GM19463 (cell line): Measurements from ENCODE around the gene ME2.
"Not testable (repeated sequence)": the region's sequence is repeated elsewhere in the genome, so short reads cannot be mapped to it uniquely, and the experiment has no call there.

ENCODE experiments used
- ATAC-seq: cut with Tn5 transposase; IDR thresholded peaks from one replicate; pipeline ENCODE4 v1.9.1; 2021; ENCODE audit warnings: mild to moderate bottlenecking, moderate library complexity; ENCODE audit not compliant: unreplicated experiment

ME2 gene

DNA sequence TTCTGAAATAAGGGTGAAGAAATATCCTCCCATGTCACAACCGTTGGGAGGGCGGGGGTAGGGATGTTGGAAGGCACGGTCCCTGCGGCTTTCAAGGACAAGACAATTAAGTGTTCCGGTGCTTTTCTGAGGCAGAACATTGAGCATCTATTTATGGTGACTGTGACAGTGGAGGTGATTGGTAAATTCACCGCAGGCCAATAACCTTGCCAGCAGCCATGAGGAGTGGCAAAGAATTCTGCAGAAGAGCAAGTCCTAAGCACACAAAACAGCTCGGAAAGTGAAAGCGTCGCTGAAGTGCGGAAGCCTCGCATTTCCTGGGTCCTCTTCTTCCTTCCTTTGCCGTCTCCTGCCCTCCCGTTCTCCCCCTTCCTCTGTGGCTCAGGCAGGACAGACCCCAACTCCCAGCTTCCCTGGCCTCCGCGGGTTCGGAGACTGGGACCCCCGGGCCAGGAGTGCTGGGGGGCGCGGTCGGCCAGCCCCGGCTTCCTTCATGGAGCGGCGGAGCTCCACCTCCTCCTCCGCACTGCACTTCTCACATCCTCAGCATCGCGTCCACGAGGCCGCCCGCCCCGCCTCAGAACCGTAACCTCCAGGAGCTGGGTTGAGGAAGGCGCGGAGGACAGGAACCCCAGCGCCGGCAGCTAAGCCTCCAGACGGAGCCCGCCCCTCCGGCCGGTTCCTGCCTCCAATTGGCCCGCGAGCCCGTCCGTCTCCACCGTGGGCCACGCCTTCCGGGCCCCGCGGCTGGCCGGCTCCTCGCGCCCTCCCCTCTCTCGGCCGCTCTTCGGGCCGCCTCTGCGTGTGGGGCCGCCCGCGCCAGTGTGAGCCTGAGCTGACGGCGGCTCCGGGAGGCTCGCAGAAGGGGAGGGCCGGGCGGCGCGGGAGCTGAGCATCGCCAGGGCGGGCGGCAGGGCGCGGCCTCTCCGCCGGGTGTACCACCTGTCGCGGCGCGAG lies at the start of gene ME2:
TSS of gene ME2 (plus strand) at position 774 of the 957 bp plus-strand sequence. CDS start 16,703 bp downstream, outside the sequence.
- peak; percentile 93 for ATAC-seq

- no peak for ATAC-seq
Observed at GRCh38 chr18:50829644-50830043, 49.3 kb upstream of the ME2 start.

DNA sequence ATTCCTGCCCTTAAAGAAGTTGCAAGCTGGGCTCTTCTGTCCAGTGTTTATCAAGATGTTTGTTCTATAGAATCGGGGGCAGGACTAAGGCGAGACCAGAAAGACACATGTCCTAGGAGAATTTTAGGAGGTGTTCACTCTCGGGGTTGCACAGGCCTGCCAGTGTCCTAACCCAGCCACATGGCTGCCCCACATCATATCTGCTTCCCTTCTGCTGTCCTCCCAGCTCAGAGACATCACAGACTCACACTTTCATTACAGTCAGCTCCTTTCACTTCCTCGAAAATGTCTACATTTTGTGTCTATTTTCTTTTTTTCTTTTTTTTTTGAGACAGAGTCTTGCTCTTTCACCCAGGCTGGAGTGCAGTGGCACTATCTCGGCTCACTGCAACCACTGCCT lies 48.4 kb upstream of the ME2 start:
- peak; percentile 56 for ATAC-seq

GRCh38 chr18:50832754-50833153 lies 46.2 kb upstream of the ME2 start:
- peak; percentile 57 for ATAC-seq

DNA sequence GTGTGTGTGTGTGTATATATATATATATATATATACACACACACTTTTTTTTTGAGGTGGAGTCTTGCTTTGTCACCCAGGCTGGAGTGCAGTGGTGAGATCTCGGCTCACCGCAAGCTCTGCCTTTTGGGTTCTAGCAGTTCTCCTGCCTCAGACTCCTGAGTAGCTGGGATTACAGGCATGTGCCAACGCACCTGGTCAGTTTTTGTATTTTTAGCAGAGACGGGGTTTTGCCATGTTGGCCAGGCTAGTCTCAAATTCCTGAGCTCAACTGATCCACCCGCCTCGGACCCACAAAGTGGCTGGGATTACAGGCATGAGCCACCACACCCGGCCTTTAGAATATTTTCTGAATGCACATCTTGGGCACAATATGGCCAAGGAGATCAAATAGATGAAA lies 45.4 kb upstream of the ME2 start:
- ATAC-seq: not testable (repeated sequence)

GRCh38 chr18:50836521-50836957 lies 42.4 kb upstream of the ME2 start:
- ATAC-seq: no peak

DNA sequence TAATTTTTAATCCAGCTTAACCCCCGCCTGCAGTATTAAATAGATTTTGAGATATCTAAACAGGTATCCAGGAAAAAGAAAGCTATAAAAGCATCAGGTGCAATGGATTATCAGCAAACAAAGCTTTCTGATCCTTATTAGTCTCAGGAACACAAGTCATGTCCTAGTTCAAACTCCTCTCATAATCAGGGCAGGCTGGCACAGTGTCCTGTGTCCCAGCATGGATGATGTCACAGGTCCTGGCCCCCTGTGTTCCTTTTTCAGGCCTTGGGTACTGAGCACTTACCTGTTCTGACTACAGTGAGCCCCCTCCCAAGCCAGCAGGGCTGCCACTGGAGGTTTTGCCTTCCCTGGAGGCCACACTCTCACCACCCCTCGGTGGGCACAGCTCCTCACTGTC lies 39.6 kb upstream of the ME2 start:
- ATAC-seq: no peak

GRCh38 chr18:50839996-50840395 lies 38.9 kb upstream of the ME2 start:
- ATAC-seq: no peak

GRCh38 chr18:50842846-50843245 lies 36.1 kb upstream of the ME2 start:
- no peak for ATAC-seq

- no peak for ATAC-seq
Observed at GRCh38 chr18:50844554-50844953, 34.4 kb upstream of the ME2 start.

- ATAC-seq: no peak
Observed at GRCh38 chr18:50844960-50845359, 34.0 kb upstream of the ME2 start.

DNA sequence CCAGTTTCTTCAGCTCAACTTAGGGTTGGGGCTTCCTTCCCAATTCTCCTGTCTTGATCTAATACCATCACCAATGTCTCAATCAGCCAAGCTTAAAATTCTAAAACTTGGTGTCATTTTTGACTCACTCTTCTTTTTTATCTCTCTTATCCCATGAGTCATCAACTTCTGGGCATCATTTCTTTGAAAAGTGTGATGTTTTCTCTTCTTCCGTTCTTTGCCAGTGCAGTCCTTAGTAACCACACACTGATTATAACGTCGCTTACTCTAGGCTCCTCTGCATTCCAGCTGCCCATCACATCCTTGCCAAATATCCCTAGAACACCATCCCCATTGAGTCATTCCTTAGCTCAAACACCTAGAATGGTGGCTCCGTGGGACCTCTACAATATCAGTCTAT lies 31.7 kb upstream of the ME2 start:
- no peak for ATAC-seq

- ATAC-seq: no peak
Observed at GRCh38 chr18:50848061-50848551, 30.8 kb upstream of the ME2 start.

DNA sequence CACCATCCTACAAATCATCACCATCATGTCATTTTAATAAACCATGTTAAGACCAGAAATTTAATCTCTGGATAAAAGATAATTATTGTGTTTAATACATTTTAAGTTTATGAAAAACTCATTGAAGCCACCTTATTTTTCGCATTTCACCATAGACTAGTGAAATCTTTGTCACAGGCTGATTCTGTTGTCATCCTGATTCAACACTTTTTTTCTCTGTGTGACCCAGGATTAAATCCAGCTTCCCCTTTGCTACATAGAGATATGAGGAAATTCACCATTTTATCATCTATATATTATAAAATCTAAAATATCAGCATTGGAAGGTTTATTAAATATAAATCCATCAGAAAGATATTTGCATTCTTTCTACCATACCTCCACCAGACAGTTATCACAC lies 29.9 kb upstream of the ME2 start:
- ATAC-seq: no peak

GRCh38 chr18:50849419-50849821 lies 29.5 kb upstream of the ME2 start:
- no peak for ATAC-seq

DNA sequence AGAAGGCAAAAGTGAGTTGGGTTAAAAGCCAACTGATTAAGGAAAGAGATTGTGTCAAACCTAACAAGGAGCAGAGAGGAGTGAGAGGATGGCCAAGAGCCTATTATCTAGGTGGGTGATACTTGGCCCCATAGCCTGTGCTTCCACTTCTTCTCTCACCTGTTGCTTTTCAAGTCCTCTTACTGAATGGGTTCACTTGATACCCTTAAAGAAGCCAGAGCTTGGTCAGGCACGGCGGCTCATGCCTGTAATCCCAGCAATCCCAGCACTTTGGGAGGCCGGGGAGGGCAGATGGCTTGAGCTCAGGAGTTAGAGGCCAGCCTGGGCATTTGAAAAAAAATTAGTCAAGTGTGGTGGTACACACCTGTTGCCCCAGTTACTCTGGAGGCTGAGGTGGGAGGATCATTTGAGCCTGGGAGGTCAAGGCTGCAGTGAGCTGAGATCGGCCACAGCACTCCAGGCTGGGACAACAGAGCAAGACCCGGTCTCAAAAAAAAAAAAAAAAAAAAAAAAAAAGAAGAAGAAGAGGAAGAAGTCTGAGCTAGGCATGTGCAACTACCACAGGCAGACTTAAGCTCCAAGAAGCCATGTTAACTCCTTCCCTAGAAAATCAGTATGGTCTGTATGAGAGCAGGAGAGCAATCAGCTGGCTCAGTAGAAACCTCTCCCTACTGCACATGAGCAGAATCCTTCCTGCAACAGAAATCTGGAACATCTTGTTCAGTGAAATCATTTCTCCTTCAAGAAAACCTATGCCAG lies 28.4 kb upstream of the ME2 start:
- ATAC-seq: no peak

DNA sequence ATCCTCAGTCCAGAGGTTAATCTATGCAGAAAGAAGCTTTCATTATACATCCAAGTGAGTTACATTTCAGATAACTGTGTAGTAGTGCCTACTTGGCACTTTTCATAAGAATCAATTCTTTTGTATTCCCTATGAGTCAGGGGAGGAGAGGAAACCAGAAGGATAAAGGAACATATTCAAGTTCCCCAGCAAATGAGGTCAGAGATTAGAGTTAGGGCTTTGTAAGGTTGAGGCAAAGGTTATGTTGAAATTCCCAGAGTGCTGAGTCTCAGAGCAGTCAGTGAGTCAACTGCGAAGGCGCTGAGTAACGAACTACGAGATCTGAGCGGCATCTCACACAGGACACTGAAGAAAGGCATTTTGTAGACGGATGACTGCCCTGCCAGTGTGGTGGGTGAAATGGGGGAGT lies 25.1 kb upstream of the ME2 start:
- no peak for ATAC-seq

DNA sequence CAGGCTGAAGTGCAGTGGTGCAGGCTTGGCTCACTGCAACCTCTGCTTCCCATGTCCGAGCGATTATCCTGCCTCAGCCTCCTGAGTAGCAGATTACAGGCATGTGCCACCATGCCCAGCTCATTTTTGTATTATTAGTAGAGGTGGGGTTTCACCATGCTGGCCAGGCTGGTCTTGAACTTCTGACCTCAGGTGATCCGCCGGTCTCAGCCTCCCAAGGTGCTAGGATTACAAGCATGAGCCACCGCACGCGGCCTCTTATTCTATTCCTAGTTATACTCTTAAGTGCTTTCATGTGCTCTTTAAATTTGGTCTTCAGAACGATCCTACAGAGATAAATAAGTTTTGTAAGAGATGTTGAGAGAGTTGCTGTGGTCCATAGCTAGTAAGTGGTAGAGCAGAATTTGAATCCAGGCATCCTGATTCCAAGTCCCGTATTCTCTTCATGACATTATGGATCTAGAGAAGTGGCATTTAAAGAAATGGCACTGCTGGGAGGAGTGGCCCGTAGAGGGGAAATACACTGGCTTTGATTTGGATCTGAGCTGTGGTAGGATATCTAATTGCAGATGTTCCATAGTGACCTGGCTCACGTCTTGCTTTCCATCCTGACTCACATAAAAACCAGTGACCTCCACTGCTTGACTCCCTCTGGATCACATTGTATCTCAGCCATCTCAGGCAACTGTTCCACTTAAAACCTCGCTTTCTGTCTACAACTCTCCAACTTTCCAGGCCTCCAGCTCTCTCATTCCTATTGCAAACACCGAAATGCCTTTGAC lies 22.8 kb upstream of the ME2 start:
- no peak for ATAC-seq

DNA sequence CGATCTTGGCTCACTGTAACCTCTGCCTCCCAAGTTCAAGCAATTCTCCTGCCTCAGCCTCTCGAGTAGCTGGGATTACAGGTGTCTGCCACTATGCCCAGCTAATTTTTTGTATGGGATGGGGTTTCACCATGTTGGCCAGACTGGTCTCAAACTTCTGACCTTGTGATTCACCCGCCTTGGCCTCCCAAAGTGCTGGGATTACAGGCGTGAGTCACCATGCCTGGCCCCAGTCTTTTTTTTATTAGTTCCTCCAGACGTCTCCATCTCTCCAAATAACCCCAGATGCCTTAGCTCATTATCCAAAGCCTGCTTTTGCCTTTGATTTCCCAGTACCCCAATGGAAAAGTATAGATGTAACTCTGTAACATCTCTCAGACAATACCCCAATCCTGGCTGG lies 21.8 kb upstream of the ME2 start:
- ATAC-seq: not testable (repeated sequence)

DNA sequence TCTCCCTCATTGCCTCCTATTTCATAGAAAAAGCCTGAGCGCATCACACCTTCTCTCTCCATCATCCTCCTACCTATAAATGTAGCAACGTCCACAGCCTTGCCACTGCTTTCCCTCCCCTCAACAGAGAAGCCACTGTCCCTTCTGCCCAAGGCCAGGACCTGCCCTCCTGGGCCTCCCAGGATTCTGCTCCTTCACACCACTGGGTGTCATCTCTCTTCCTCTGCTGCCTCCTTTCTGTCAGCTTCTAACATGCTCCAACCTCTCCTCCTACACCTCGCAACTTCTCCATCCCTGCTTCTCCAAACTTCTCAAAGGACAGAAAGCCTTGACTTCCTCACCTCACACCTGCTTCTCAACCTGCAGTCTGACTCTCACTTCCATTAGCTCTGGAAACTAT lies 21.2 kb upstream of the ME2 start:
- no peak for ATAC-seq
